Myocyte (in vitro differentiated cells): ENCODE data around the gene RASGRP4. TPM values are rescaled to one million over a fixed set of nuclear protein-coding genes. Genes with fewer than 3 reads are reported as not detected.
A peak's percentile ranks its signal among the peaks of the same experiment; 100 is the strongest.
"Not testable (repeated sequence)": the region's sequence is repeated elsewhere in the genome, so short reads cannot be mapped to it uniquely, and the experiment has no call there.

Experiments used
- DNase-seq: peaks from one replicate; pipeline ENCODE4 v3.0.0-alpha.2; 2012; ENCODE audit warnings: low read depth
- polyA plus RNA-seq: library from polyadenylated mRNA; unstranded; fragments of >200 nt; gene quantifications from one replicate; pipeline ENCODE4 v1.2.1, GENCODE V29; 2012; ENCODE audit warnings: missing spikeins
- total RNA-seq: library from RNA; depleted of rRNA; stranded (reverse); fragments of >200 nt; gene quantifications from 2 replicates; pipeline ENCODE4 v1.2.3, GENCODE V29; 2014

Gene RASGRP4, protein sequence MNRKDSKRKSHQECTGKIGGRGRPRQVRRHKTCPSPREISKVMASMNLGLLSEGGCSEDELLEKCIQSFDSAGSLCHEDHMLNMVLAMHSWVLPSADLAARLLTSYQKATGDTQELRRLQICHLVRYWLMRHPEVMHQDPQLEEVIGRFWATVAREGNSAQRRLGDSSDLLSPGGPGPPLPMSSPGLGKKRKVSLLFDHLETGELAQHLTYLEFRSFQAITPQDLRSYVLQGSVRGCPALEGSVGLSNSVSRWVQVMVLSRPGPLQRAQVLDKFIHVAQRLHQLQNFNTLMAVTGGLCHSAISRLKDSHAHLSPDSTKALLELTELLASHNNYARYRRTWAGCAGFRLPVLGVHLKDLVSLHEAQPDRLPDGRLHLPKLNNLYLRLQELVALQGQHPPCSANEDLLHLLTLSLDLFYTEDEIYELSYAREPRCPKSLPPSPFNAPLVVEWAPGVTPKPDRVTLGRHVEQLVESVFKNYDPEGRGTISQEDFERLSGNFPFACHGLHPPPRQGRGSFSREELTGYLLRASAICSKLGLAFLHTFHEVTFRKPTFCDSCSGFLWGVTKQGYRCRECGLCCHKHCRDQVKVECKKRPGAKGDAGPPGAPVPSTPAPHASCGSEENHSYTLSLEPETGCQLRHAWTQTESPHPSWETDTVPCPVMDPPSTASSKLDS
- 0.16 and 0.19 TPM in 2 replicates for total RNA-seq
- polyA plus RNA-seq = 0.20 TPM

DNA sequence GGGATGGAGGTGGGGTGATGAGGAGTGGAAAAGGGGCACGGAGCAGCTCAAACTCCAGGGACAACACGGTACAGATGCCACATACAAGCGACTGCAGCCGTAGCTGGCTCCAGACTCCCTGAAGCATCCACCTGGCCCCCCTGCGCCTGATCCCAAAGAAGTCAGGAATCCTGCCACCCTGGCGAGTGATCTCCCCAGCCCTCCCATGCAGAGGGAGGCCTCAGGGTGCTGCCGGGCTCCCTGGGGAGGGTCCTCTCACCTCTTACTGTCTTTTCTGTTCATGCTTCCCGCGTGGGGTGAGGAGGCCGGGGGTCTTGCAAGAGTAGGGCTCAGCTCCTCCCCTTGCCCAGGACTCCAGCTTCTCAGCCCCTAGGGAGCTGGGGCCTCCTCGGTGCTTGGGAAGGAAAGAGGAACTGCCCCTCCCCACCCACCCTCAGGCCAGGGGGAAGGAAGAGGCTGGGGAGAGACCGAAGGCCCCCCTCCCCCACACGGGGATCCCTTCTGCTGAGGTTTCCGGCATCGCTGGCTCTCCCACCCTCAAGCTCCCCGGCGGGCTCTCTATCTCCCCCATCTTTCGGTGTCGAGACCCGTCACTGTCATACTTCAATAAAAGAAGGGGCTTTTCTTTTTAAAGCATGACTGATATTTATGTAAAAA, at the start of gene RASGRP4:
Gene RASGRP4 (minus strand): TSS at position 410 of the 657 bp plus-strand sequence. CDS start 128 bp downstream, at position 282.
- DNase-seq = no peak

DNA sequence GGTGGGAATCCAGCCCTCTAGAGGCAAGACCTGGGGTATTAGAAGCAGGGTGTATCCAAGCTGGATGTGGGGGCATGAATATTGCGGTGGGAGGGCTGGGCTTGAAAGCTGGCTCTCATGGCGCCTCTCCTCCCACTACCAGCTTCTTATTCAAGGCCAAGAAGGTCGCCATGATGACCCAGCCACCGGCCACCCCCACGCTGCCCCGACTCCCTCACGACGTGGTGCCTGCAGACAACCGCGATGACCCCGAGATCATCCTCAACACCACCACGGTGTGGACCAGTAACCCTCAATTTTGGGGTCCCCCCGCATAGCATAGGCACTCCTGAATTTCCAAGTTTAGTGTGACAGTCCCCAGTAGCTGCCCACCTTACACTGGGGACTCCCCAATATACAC, 49.2 kb upstream of the RASGRP4 start:
- DNase-seq = no peak

DNA sequence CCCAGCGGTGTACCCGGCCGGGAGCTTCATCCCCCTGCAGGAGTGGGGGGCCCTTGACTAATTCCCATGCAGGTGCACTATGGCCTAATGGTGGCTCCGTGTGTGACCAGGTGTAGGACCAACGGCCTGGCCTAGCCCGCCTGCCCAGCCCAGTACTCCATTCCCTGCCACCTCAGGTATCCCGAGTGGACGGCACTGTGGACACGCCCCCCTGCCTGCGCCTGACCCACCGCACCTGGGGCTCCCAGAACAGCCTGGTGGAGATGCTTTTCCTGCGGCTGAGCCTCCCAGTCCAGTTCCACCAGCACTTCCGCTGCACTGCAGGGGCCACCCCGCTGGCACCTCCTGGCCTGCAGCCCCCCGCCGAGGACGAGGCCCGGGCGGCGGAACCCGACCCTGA, 47.2 kb upstream of the RASGRP4 start:
- no peak for DNase-seq

DNA sequence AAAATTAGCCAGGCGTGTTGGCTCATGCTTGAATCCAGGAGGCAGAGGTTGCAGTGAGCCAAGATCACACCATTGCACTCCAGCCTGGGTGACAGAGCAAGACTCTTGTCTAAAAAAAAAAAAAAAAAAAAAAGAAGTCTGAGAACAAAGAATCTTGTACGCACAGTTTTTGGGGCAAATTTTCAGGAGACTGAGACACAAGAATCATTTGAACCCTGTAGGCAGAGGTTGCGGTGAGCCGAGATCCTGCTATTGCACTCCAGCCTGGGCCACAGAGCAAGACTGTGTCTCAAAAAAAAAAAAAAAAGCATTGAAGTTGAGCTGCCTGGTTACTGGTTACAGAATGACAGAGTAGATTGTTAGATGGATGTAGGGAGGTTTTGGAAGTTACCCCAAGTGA, 46.7 kb upstream of the RASGRP4 start:
- not testable (repeated sequence) for DNase-seq

DNA sequence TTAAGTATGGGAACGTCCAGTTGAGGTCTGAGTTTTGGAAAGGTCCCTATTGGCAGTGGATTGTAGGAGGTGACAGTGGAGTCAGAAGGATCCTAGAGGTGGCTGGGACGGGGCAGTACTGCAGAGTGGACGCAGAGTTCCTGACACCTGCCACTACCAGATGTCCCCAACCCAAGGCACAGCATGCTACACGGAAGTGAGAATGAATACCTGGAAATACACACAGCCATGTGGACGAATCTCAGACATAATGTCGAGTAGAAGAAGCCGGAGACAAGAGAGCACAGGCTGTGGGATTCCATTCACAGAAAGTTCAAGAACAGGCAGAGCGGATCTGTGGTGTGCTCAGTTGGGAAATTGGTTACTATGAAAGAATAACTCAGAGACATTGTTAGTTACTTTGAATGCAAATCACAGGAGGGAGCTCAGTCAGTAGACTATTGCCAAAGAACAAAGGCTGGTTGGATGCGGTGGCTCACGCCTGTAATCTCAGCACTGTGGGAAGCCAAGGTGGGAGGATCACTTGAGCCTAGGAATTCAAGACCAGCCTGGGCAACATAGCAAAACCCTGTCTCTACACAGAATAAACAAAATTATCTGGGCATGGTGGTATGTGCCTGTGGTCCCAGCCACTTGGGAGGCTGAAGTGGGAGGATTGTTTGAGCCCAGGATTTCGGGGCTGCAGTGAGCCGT, 44.9 kb upstream of the RASGRP4 start:
- no peak for DNase-seq

DNA sequence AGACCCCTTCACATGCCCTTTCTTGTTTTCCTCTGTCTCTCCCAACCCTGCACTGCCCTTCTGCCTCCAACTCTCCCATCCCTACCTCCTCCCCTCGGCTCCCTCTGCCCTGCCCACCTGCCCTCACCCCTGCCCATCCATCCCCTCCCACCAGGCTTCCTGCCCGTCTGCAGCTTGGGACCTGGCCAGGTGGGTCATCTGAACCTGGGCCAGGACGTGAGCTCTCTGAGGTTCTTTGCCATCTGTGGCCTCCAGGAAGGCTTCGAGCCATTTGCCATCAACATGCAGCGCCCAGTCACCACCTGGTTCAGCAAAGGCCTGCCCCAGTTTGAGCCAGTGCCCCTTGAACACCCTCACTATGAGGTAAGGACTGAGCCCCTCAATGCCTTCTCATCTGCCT, 43.1 kb upstream of the RASGRP4 start:
- DNase-seq = no peak

DNA sequence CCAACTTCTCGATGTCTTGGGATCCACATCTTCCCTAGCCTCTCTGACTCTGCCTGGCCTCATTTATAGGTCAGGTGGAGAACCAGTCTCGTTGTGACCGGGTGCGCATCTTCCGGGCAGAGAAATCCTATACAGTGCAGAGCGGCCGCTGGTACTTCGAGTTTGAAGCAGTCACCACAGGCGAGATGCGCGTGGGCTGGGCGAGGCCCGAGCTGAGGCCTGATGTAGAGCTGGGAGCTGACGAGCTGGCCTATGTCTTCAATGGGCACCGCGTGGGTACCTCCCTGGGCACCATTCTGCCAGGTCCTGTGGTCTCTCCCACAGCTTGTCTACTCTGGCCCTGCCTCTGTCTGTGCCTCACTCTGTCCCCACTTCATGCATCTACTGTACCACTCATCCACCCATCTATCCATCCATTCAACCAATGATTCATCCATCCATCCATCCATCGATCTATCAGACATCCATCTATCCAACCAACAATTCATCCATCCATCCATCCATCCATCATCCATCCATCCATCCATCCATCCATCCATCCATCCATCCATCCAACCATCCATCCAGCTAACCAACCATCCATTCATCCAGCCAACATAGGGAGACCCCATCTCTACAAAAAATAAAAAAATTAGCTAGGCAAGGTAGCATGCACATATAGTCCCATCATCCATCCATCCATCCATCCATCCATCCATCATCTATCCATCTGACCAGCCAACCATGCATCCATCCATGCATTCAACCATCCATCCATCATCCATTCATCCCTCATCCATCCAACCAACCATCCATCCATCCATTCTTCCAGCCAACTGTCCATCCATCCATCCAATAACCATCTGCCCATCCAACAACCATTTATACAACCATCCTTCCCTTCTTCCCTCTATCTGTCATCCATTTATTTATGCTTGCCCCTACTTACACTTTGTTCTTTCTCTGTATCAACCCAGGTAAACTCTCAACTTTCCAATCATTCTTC, 41.8 kb upstream of the RASGRP4 start:
- no peak for DNase-seq

DNA sequence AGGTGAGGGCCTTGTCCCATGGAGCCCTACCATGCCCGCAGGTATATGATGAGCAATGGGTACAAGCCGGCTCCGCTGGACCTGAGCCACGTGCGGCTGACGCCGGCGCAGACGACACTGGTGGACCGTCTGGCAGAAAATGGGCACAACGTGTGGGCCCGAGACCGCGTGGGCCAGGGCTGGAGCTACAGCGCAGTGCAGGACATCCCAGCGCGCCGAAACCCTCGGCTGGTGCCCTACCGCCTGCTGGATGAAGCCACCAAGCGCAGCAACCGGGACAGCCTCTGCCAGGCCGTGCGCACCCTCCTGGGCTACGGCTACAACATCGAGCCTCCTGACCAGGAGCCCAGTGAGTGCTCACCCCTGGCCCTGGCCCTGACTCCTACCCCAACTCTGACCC, 40.0 kb upstream of the RASGRP4 start:
- DNase-seq = no peak

DNA sequence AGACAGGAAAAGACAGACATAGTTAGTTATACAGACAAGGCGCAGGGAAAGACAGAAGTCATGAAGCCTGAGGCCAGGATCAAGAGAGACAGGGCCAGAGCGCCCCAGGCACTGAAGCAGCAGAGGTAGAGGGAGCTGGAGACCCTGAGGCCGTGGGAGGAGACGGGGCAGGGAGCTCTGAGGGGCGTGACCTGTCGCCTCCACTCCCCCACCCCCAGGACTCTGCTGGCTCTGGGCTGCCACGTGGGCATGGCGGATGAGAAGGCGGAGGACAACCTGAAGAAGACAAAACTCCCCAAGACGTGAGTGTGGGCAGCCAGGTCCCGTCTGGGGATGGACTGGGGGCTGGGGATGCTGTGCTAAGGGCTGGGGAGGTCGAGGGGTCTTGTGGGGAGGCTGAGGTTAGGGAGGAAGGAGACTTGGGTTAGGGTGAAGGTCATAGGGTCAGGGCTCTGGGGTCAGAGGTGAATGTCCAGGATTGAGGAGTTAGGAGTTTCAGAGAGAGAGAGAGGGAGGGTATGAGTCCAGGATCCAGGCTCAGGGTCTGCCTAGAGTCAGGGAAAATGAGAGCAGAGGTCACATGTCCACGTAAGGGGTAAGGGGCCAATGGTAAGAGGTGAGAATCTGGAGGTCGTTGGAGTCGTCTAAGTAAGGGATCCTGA, 38.5 kb upstream of the RASGRP4 start:
- DNase-seq = no peak

DNA sequence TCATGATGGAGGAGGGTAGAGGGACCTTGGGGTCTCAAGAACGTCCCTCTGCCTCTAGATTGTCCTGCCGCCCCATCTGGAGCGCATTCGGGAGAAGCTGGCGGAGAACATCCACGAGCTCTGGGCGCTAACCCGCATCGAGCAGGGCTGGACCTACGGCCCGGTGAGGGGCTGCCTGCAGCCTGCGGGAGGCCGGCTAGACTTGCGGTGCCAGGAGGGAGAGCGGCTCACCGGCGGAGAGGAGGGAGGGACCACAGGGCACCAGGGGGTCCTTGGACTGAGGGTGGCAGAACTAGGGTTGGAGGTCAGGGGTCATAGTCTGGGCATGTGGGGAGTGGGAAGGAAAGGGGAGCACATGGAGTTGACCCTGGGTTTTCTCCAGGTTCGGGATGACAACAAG, 37.3 kb upstream of the RASGRP4 start:
- DNase-seq = no peak

DNA sequence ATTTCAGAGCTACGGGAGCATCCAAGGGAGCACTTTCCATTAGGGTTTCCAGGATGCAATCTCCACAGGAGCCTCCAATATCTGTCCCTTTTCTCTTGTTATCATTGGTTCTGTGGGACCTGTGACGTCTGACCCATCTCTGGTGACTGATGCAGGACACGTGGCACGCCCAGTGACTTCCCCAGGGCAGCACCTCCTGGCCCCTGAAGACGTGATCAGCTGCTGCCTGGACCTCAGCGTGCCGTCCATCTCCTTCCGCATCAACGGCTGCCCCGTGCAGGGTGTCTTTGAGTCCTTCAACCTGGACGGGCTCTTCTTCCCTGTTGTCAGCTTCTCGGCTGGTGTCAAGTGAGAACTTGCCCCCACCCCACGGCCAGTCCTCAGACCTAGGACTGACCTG, 33.0 kb upstream of the RASGRP4 start:
- DNase-seq = no peak

DNA sequence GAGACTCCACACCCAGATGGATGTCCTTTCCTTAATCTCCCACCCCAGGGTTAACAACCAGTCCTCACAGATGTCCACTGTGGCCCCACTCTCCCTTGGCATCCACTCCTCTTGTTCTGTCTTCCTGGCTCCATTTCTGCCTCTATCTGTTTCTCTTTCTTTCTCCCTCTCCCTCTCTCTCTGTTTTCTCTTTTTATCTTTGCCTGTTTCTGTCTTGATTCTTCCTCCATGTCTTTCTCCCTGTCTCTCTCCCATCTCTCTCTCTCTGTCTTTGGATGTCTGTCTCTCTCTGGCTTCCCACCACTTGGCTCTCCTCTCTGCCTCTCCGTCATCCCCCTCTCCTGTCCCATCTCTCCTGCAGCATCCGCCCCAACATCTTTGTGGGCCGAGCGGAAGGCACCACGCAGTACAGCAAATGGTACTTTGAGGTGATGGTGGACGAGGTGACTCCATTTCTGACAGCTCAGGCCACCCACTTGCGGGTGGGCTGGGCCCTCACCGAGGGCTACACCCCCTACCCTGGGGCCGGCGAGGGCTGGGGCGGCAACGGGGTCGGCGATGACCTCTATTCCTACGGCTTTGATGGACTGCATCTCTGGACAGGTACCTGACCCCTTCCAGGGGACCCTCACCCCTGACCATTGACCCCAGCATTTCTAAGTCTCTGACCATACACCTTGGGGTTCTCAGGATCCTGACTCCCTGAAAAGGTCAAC, 31.8 kb upstream of the RASGRP4 start:
- no peak for DNase-seq

DNA sequence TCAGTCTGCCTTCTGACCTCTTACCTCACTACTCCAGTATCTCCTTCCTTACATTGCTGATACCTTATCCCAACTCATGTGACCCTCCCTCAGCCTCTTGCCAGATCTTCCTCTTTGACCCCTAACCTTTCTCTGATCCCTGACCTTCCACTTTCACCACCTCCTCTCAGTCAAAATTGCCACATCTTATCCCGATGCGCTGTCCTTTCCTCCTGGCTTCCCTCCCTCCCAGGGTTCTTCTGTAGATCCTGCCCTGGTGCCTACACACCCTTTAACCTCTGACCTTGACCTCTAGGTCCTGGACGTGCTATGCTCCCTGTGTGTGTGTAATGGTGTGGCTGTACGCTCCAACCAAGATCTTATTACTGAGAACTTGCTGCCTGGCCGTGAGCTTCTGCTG, 31.2 kb upstream of the RASGRP4 start:
- DNase-seq = no peak

DNA sequence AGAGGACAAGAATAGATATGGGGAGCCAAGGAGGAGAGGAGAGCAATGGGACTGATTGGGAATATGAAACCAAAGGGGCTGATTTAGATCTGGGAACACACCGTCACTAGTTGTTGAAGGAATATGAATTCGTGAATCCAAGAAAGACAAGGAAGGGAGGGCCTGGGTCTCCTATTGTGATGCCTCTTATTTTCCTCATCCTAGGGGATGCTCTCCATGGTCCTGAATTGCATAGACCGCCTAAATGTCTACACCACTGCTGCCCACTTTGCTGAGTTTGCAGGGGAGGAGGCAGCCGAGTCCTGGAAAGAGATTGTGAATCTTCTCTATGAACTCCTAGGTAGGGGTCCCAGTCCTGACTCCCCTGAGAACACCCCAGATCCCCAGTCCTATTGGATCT, 29.0 kb upstream of the RASGRP4 start:
- peak; percentile 23 for DNase-seq

DNA sequence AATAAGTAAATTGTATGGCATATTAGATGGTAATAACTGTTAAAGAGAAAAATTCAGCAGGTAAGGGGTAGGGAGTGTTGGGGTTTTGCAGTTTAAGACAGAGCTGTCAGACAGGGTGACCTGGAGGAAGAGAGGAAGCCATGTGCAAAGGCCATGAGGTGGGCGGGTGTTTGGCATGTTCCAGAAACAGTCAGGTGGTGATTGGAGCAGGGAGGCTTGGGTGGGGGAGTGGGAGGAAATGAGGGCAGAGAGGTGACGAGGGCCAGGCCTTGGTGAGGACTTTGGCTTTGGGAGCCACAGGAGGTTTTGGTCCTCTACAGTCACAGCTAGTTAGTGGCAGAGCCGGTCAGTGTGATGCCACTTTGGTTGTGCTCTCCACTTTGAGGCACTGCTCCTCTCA, 27.6 kb upstream of the RASGRP4 start:
- no peak for DNase-seq

DNA sequence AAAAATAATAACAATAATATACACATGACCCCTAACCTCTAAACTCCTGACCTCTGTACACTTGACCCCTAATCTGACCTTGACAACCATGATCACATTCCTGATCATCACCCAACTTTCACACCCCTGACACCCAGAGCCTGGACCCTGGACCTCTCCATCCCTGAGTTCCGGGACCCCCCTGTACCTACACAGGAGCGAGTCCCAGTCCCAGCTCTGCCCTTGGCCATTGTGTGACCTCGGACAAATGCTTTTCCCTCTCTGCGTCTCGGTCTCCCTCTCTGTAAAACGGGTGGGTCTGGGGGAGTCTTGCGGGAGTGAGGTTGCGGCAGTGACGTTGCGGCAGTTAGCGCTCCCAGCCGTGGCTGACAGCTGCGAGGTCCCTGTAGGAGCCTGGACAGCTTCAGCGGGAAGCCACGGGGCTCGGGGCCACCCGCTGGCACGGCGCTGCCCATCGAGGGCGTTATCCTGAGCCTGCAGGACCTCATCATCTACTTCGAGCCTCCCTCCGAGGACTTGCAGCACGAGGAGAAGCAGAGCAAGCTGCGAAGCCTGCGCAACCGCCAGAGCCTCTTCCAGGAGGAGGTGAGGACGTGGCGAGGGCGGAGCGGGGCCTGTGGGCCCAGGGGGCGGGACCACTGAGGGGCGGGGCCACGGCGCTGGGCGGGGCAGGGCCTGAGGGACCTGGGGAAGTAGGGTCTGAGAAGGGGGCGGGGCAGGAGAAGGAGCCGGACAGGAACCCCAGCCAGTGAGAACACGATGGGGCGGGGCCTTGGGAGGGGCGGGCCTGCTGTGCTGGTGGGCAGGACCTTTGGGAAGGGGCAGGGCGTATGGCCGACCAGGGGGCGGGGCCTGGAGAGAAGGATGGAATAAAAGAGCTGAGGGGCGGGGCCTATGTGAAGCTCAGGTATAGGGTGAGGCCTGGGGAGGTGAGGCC, 26.7 kb upstream of the RASGRP4 start:
- peak; percentile 44 for DNase-seq

DNA sequence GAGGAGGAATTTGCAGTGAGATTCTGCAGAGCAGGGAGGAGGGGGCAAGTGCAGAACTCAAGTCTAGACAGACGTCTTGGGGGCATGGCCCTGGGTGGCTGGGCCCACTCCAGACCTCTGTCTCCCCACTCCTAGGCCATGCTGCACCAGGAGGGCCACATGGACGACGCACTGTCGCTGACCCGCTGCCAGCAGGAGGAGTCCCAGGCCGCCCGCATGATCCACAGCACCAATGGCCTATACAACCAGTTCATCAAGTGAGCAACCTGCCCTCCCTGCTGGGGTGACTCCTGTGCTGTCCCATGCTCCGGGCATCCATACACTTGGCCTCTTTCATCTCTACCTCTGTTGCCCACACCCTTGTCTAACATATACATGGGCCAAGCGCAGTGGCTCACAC, 25.6 kb upstream of the RASGRP4 start:
- DNase-seq = no peak

DNA sequence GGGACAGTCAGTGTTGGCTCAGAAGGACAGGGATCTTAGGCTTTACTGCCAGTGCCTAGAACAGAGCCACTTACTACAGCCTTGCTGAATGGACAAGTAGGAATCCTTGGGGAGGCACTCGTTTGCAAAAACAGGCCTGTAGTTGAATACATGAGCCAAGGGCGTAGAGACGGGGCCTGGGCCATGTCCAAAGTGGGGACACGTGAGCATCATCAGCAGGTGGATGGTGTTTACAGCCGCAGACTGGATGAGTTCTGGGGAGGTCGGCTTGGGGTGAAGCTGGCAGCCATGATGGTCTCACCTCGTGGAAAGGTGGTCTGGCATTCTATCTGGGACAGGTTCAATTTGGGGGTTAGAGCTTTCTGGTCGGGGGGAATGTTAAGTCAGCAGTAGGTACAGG, 25.0 kb upstream of the RASGRP4 start:
- no peak for DNase-seq
